HG02885 (cell line): ENCODE data around the gene C11orf86.

Source experiments
- ATAC-seq: cut with Tn5 transposase; IDR thresholded peaks from one replicate; pipeline ENCODE4 v1.9.1; 2021; ENCODE audit warnings: mild to moderate bottlenecking; ENCODE audit not compliant: unreplicated experiment, poor library complexity

The C11orf86 gene

DNA sequence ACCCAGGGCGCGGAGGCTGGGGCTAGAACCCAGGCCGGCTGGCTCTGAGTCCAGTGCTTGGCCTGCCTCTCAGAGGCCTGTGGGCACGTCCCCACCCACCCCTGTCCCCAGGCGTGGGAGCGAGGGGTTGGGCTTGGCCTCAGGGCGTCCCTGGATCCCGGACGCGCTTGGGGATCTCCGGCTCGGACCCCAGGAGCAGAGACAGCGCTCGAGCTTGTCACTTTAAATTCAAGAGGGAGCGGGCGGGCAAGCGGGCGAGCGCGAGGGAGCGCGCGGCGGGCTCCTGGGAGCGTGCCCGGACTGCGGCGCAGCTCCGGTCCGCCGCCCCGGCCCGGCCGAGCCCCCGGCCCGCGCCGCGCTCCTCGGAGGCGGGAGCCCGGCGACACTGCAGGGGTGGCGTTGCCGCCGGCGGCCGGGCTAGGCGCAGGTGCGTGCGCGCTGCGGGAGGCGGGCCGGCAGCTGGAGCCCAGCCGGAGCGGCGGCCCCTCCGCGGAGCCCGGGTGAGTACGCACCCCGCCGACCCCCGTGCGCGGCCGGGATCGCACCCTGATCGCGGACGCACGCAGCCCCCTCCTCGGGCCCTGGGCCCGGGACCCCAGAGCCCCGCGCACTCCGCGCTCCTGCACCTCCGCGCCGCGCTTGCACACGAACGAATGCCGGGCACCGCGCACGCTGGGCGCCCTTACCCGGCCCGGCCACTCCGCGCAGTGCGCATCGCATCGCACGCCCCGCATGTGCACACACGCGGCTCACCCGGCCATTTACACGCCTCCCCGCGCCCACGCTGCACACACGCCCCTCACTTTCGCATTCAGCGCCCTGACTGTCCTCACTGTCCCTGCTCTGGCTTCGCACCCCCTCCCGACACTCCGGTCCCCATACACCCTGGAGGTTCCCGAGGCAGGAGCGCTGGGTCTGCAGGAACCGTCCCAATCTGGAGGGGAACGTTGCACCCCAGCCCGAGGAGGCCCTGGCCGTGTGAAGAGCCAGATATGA is 48.2 kb downstream of the C11orf86 start, which contains the start of gene SYT12:
Gene SYT12 (plus strand): TSS at position 174 of the 996 bp plus-strand sequence. CDS start 7,011 bp downstream, outside the sequence.
- no peak for ATAC-seq

DNA sequence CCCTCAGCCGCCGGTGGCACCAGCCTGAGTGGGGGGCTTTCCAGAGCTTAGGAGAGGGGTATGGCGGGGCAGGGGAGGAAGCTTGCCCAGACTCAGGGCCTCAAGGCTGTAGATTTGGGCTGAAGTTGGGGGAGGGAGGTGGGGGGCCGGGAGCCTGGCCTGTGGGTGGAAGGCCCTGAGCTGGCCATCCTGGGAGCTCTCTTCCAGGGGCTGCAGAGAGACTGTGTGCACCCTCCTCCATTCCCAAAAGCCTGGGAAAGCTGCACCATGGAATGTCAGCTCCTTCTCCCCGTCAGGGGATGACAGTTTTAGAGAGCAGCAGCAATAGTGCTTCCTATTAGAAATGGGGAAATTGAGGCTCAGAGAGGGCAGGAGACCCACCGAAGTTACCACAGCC is 48.9 kb downstream of the C11orf86 start:
- ATAC-seq, result no peak

DNA sequence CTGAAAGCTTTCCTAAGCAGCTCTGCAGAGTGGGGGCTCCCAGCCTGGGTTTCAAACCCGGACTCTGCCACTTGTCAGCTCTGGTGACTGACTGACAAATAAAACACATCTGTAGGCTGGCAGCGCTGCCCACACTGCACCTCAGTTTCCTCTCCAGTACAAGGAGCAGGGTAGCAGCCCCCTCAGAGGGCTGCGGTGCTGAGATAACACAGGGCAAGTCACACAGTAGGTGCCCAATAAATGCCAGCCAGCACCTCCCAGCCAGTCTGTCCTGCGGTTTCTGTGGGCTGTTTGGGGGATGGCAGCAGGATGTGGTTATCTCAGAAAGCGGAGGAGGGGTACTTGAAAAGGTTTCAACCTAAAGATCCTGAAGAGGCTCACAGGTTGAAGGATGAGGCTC is 49.3 kb downstream of the C11orf86 start:
- no peak for ATAC-seq

DNA sequence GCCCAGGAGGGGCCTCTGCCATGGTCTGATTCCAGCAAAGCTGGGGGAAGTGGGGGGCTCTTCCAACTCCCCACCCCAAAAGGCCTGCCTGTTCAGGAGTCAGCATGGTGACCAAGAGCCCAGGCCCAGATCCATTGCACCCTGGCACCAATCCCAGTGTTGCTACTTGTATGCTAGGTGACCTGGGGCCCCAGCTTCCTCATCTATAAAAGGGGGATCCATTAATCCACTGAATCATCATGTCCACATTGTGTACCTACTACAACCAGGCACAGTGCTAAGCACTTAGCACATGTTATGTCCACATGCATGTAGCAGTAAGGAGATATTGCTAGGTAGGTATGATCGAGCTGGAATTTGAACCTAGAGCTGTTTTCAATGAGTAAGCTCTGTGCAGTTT is 49.9 kb downstream of the C11orf86 start:
- no peak for ATAC-seq

DNA sequence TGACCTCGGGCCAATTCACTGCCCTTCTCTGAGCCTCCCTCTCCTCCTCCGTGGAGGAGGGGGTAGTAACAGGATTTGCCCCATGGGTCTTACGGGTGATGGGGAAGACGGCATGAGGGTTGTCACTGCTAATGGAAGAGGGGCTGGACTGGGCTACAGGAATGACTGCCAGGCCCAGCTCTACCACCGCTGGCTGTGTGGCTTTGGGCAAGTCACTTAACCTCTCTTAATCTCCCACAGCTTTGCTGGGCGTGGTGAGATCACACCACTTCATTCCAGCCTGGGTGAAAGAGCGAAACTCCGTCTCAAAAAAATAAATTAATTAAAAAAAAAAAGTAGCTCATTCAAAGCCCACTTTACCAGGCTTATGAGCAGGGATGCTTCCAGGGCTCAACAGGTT is 50.6 kb downstream of the C11orf86 start:
- no peak for ATAC-seq
